ENCODE data around the gene KLF6. TPM values are rescaled to one million over a fixed set of nuclear protein-coding genes. Genes with fewer than 3 reads are reported as not detected.

Gene KLF6
- polyA plus RNA-seq, 1 donor from 2014 or later = 1,101 TPM

GRCh38 chr10:3820255-3820654 is 35.2 kb upstream of the KLF6 start:
- Mint-ChIP-seq H3K9me3 (no peaks in the 10 kb centered on the region), H3K4me1 (peaks cover 0 to 2% (median 0%) of the 10 kb centered on the region in 3 donors), H3K4me3 (no peak overlapping the region), H3K27me3 (no peaks in the 10 kb centered on the region), H3K36me3 (no peaks in the 10 kb centered on the region), H3K27ac (no peak overlapping the region)

- no peaks in the 10 kb centered on the region for H3K36me3 Mint-ChIP-seq
- H3K27ac Mint-ChIP-seq = no peak overlapping the region
- H3K4me3 Mint-ChIP-seq = no peak overlapping the region
- no peaks in the 10 kb centered on the region for H3K9me3 Mint-ChIP-seq
- H3K27me3 Mint-ChIP-seq = no peaks in the 10 kb centered on the region
- peaks cover 3 to 5% (median 4%) of the 10 kb centered on the region in 3 donors for H3K4me1 Mint-ChIP-seq
Observed at GRCh38 chr10:3816995-3817394, 32.0 kb upstream of the KLF6 start.

GRCh38 chr10:3814838-3815220 is 29.8 kb upstream of the KLF6 start:
- peaks cover 17 to 23% (median 22%) of the 10 kb centered on the region in 3 donors for H3K4me1 Mint-ChIP-seq
- H3K27ac Mint-ChIP-seq = no peak overlapping the region
- H3K27me3 Mint-ChIP-seq = no peaks in the 10 kb centered on the region
- H3K4me3 Mint-ChIP-seq = peak overlapping the region in 1 of 4 donors; percentile 79
- H3K36me3 Mint-ChIP-seq = no peaks in the 10 kb centered on the region
- no peaks in the 10 kb centered on the region for H3K9me3 Mint-ChIP-seq

GRCh38 chr10:3813986-3814837 is 29.2 kb upstream of the KLF6 start:
- no peaks in the 10 kb centered on the region for H3K9me3 Mint-ChIP-seq
- no peaks in the 10 kb centered on the region for H3K27me3 Mint-ChIP-seq
- peak overlapping the region in 1 of 4 donors; percentile 41 for H3K4me3 Mint-ChIP-seq
- H3K4me1 Mint-ChIP-seq = peaks cover 19 to 25% (median 22%) of the 10 kb centered on the region in 3 donors
- H3K36me3 Mint-ChIP-seq = no peaks in the 10 kb centered on the region
- no peak overlapping the region for H3K27ac Mint-ChIP-seq

GRCh38 chr10:3813267-3813666 is 28.3 kb upstream of the KLF6 start:
- Mint-ChIP-seq H3K4me3 (no peak overlapping the region), H3K27ac (peak overlapping the region in 1 of 3 donors; percentile 25), H3K36me3 (no peaks in the 10 kb centered on the region), H3K27me3 (no peaks in the 10 kb centered on the region), H3K9me3 (no peaks in the 10 kb centered on the region), H3K4me1 (peaks cover 25 to 33% (median 29%) of the 10 kb centered on the region in 3 donors)

- Mint-ChIP-seq H3K4me3 (peak overlapping the region in 2 of 4 donors; percentile 4 to 63), H3K4me1 (peaks cover 30 to 39% (median 32%) of the 10 kb centered on the region in 3 donors), H3K36me3 (no peaks in the 10 kb centered on the region), H3K27me3 (no peaks in the 10 kb centered on the region), H3K9me3 (no peaks in the 10 kb centered on the region), H3K27ac (peak overlapping the region; percentile 65 to 95 (median 70))
Observed at GRCh38 chr10:3812141-3812540, 27.1 kb upstream of the KLF6 start.

GRCh38 chr10:3811291-3811870 is 26.4 kb upstream of the KLF6 start:
- Mint-ChIP-seq H3K27me3 (no peaks in the 10 kb centered on the region), H3K27ac (peak overlapping the region; percentile 65 to 95 (median 70)), H3K4me1 (peaks cover 38 to 47% (median 40%) of the 10 kb centered on the region in 3 donors), H3K9me3 (no peaks in the 10 kb centered on the region), H3K4me3 (peak overlapping the region in 3 of 4 donors; percentile 69 to 91 (median 84)), H3K36me3 (no peaks in the 10 kb centered on the region)

- no peaks in the 10 kb centered on the region for H3K36me3 Mint-ChIP-seq
- peak overlapping the region in 1 of 4 donors; percentile 9 for H3K4me3 Mint-ChIP-seq
- no peaks in the 10 kb centered on the region for H3K9me3 Mint-ChIP-seq
- no peaks in the 10 kb centered on the region for H3K27me3 Mint-ChIP-seq
- H3K4me1 Mint-ChIP-seq = peaks cover 61 to 71% (median 66%) of the 10 kb centered on the region in 3 donors
- peak overlapping the region in 1 of 3 donors; percentile 20 for H3K27ac Mint-ChIP-seq
Observed at GRCh38 chr10:3808689-3809199, 23.7 kb upstream of the KLF6 start.

- no peaks in the 10 kb centered on the region for H3K9me3 Mint-ChIP-seq
- no peaks in the 10 kb centered on the region for H3K36me3 Mint-ChIP-seq
- H3K27me3 Mint-ChIP-seq = no peaks in the 10 kb centered on the region
- peak overlapping the region in 2 of 3 donors; percentile 20 to 87 for H3K27ac Mint-ChIP-seq
- H3K4me1 Mint-ChIP-seq = peaks cover 61 to 72% (median 65%) of the 10 kb centered on the region in 3 donors
- no peak overlapping the region for H3K4me3 Mint-ChIP-seq
Observed at GRCh38 chr10:3807928-3808496, 23.0 kb upstream of the KLF6 start.

- H3K4me1 Mint-ChIP-seq = peaks cover 61 to 72% (median 65%) of the 10 kb centered on the region in 3 donors
- H3K27ac Mint-ChIP-seq = peak overlapping the region in 2 of 3 donors; percentile 87 to 99
Observed at GRCh38 chr10:3807211-3807927, 22.4 kb upstream of the KLF6 start.

GRCh38 chr10:3806603-3807002 is 21.6 kb upstream of the KLF6 start:
- Mint-ChIP-seq H3K4me1 (peaks cover 59 to 66% (median 61%) of the 10 kb centered on the region in 3 donors), H3K36me3 (no peaks in the 10 kb centered on the region), H3K9me3 (no peaks in the 10 kb centered on the region), H3K4me3 (peak overlapping the region in 3 of 4 donors; percentile 49 to 87 (median 57)), H3K27ac (peak overlapping the region in 2 of 3 donors; percentile 87 to 99), H3K27me3 (no peaks in the 10 kb centered on the region)

More at GRCh38 chr10:3807211-3807927, 22.4 kb upstream of the KLF6 start:
- Mint-ChIP-seq H3K27me3 (no peaks in the 10 kb centered on the region), H3K36me3 (no peaks in the 10 kb centered on the region), H3K4me3 (peak overlapping the region in 2 of 4 donors; percentile 49 to 57), H3K9me3 (no peaks in the 10 kb centered on the region)

GRCh38 chr10:3805791-3806461 is 20.9 kb upstream of the KLF6 start:
- Mint-ChIP-seq H3K4me3 (peak overlapping the region; percentile 7 to 90 (median 72)), H3K4me1 (peaks cover 53 to 59% (median 56%) of the 10 kb centered on the region in 3 donors), H3K9me3 (no peaks in the 10 kb centered on the region), H3K27ac (peak overlapping the region in 2 of 3 donors; percentile 87 to 99), H3K27me3 (no peaks in the 10 kb centered on the region), H3K36me3 (no peaks in the 10 kb centered on the region)

- H3K4me1 Mint-ChIP-seq = peaks cover 48 to 55% (median 53%) of the 10 kb centered on the region in 3 donors
- peak overlapping the region in 2 of 3 donors; percentile 87 to 99 for H3K27ac Mint-ChIP-seq
- H3K36me3 Mint-ChIP-seq = no peaks in the 10 kb centered on the region
- no peaks in the 10 kb centered on the region for H3K27me3 Mint-ChIP-seq
- H3K4me3 Mint-ChIP-seq = peak overlapping the region; percentile 7 to 90 (median 72)
- no peaks in the 10 kb centered on the region for H3K9me3 Mint-ChIP-seq
Observed at GRCh38 chr10:3805201-3805790, 20.3 kb upstream of the KLF6 start.

All from IgD-negative memory B cell (primary cell).